ENCODE measurements around the gene GPI. TPM values are rescaled to one million over a fixed set of nuclear protein-coding genes. Genes with fewer than 3 reads are reported as not detected.

GPI gene
- polyA plus RNA-seq, 1 donor (not counting 4 experiments of a cell fraction or from before 2014, with no cell fraction given) = 123 TPM

DNA sequence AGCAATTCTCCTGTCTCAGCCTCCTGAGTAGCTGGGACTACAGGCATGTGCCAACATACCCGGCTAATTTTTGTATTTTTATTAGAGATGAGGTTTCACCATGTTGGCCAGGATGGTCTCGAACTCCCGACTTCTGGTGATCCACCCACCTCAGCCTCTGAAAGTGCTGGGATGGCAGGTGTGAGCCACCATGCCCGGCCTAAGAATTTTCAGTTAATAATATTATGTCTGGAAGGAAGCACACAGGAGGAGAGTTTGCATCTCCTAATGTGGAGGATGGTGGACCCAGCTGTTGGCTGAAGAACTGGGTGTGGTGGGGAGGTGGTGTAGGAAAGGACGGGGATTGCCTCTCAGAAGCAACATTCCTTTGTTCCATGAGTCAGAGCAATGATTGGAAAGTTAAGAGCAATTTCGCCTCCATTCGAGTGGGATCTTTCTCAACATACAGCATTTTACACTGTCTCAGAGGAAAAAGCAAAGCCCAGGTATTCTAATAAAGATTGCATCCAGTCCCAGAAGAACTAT lies 51.1 kb downstream of the GPI start:
- Histone ChIP-seq H4K20me1 (ENCODE audit: control insufficient read depth, extremely low read depth, insufficient read depth, low read length) (peaks cover 2% of the 10 kb centered on the region), H3K4me1 (ENCODE audit: control insufficient read depth, extremely low read depth, insufficient read depth, low read length) (peaks cover 3% of the 10 kb centered on the region), H3K4me2 (ENCODE audit: control insufficient read depth, extremely low read depth, insufficient read depth, low read depth, low read length) (no peak overlapping the region), H2AFZ (ENCODE audit: control insufficient read depth, low read length) (no peak overlapping the region), H3K4me3 (ENCODE audit: control insufficient read depth in 2 of 3, extremely low read depth in 1 of 3, insufficient read depth in 2 of 3, low read depth in 1 of 3, low read length in 3 of 3) (no peak overlapping the region), H3K27me3 (ENCODE audit: control insufficient read depth, extremely low read depth, insufficient read depth, low read length) (no peaks in the 10 kb centered on the region), H3K9ac (ENCODE audit: control insufficient read depth, extremely low read depth, insufficient read depth, low read length) (no peak overlapping the region), H3K9me3 (ENCODE audit: control insufficient read depth, low read depth, low read length) (no peaks in the 10 kb centered on the region), H3K27ac (ENCODE audit: control insufficient read depth, insufficient read depth, low read length) (no peak overlapping the region), H3K36me3 (ENCODE audit: control insufficient read depth in 2 of 2, extremely low read depth in 1 of 2, insufficient read depth in 2 of 2, low read length in 2 of 2) (peaks cover 6 to 13% of the 10 kb centered on the region in 2 experiments), H3K9me1 (ENCODE audit: control insufficient read depth, extremely low read depth, insufficient read depth, low read length) (no peaks in the 10 kb centered on the region), H3K79me2 (ENCODE audit: control insufficient read depth, insufficient read depth, low read length) (no peaks in the 10 kb centered on the region)
- FAIRE-seq = no peak
- TF ChIP-seq EZH2 (IDR thresholded peaks at IDR 0.05; ENCODE audit: low read length) = no peak
- TF ChIP-seq, protein P1, sequence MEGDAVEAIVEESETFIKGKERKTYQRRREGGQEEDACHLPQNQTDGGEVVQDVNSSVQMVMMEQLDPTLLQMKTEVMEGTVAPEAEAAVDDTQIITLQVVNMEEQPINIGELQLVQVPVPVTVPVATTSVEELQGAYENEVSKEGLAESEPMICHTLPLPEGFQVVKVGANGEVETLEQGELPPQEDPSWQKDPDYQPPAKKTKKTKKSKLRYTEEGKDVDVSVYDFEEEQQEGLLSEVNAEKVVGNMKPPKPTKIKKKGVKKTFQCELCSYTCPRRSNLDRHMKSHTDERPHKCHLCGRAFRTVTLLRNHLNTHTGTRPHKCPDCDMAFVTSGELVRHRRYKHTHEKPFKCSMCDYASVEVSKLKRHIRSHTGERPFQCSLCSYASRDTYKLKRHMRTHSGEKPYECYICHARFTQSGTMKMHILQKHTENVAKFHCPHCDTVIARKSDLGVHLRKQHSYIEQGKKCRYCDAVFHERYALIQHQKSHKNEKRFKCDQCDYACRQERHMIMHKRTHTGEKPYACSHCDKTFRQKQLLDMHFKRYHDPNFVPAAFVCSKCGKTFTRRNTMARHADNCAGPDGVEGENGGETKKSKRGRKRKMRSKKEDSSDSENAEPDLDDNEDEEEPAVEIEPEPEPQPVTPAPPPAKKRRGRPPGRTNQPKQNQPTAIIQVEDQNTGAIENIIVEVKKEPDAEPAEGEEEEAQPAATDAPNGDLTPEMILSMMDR (optimal IDR thresholded peaks at IDR 0.05 in 1 of 3, IDR thresholded peaks at IDR 0.05 in 1 of 3, conservative IDR thresholded peaks at IDR 0.05 in 1 of 3; ENCODE audit: extremely low read depth in 1 of 3, insufficient read depth in 2 of 3, low read length in 3 of 3) = no peak
- dilution Hi-C loops (cut with MboI; ENCODE audit: extremely low pct_ligation_motif_present, low sequenced_read_pairs) = no loop called here
- DNase-seq (ENCODE audit: low read depth, low spot score) = no peak

DNA sequence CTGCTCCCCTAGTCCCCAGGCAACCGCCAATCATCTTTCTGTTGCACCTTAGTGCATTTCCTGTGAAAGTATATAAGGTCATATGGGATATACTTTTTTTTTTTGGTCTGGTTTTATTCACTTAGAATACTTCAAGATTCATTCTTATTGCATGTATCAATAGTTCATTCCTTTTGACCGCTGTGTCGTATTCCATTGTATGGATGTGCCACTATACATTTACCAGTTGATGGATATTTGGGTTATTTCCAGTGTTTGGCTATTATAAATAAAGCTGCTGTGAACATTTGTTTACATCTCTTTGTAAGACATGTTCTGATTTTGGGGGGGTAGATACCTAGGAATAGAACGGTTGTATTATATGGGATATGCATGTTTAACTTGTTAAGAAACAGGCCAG lies 53.3 kb downstream of the GPI start:
- dilution Hi-C loops (cut with MboI; ENCODE audit: extremely low pct_ligation_motif_present, low sequenced_read_pairs) = no loop called here
- DNase-seq (ENCODE audit: low read depth, low spot score) = no peak
- Histone ChIP-seq H3K27ac (ENCODE audit: control insufficient read depth, insufficient read depth, low read length) (no peak overlapping the region), H3K36me3 (ENCODE audit: control insufficient read depth in 2 of 2, extremely low read depth in 1 of 2, insufficient read depth in 2 of 2, low read length in 2 of 2) (peaks cover 6 to 13% of the 10 kb centered on the region in 2 experiments), H3K9me3 (ENCODE audit: control insufficient read depth, low read depth, low read length) (no peaks in the 10 kb centered on the region), H3K27me3 (ENCODE audit: control insufficient read depth, extremely low read depth, insufficient read depth, low read length) (no peaks in the 10 kb centered on the region), H3K9me1 (ENCODE audit: control insufficient read depth, extremely low read depth, insufficient read depth, low read length) (no peaks in the 10 kb centered on the region), H2AFZ (ENCODE audit: control insufficient read depth, low read length) (no peak overlapping the region), H4K20me1 (ENCODE audit: control insufficient read depth, extremely low read depth, insufficient read depth, low read length) (peaks cover 2% of the 10 kb centered on the region), H3K79me2 (ENCODE audit: control insufficient read depth, insufficient read depth, low read length) (no peaks in the 10 kb centered on the region), H3K4me1 (ENCODE audit: control insufficient read depth, extremely low read depth, insufficient read depth, low read length) (peaks cover 3% of the 10 kb centered on the region), H3K4me3 (ENCODE audit: control insufficient read depth in 2 of 3, extremely low read depth in 1 of 3, insufficient read depth in 2 of 3, low read depth in 1 of 3, low read length in 3 of 3) (no peak overlapping the region), H3K4me2 (ENCODE audit: control insufficient read depth, extremely low read depth, insufficient read depth, low read depth, low read length) (no peak overlapping the region), H3K9ac (ENCODE audit: control insufficient read depth, extremely low read depth, insufficient read depth, low read length) (no peak overlapping the region)
- FAIRE-seq = no peak
- no peak for TF ChIP-seq EZH2 (IDR thresholded peaks at IDR 0.05; ENCODE audit: low read length)
- TF ChIP-seq, protein P1 (optimal IDR thresholded peaks at IDR 0.05 in 1 of 3, IDR thresholded peaks at IDR 0.05 in 1 of 3, conservative IDR thresholded peaks at IDR 0.05 in 1 of 3; ENCODE audit: extremely low read depth in 1 of 3, insufficient read depth in 2 of 3, low read length in 3 of 3) = no peak
